Caco-2 (cell line): ENCODE results near the gene PRKX. TPM values are rescaled to one million over a fixed set of nuclear protein-coding genes. Genes with fewer than 3 reads are reported as not detected.

Experiments
- BruUV-seq: library from RNA; stranded (reverse); fragments of 400-500 nt; replicated peaks from 2 replicates; lab custom pipeline; 2021; lab: Mats Ljungman, UMichigan
- CTCF ChIA-PET: fragments of 300-600 bp; sonication (Branson Sonifier 250); formaldehyde crosslinking; loops from one replicate; lab custom pipeline; 2022; ENCODE audit warnings: antibody characterized with exemption; lab: Charles Lee
- POLR2A ChIA-PET: fragments of 300-600 bp; sonication (Branson Sonifier 250); formaldehyde crosslinking; loops from one replicate; lab custom pipeline; 2022; ENCODE audit warnings: antibody characterized with exemption; lab: Charles Lee
- DNase-seq, 2 experiments: peaks; one replicate each; pipeline versions ENCODE4 v3.0.0 to v3.0.0-alpha.2; 2020 to 2022
- H3K27me3 ChIP-seq: replicated peaks from 2 replicates; pipeline ENCODE4 v1.6.0; 2011; ENCODE audit warnings: low read length; ENCODE audit not compliant: control insufficient read depth, insufficient read depth
- H3K36me3 ChIP-seq: 2 replicates; pipeline ENCODE4 v1.5.1; 2011; ENCODE audit warnings: low read length; ENCODE audit not compliant: control insufficient read depth, insufficient read depth
- H3K4me1 ChIP-seq: fragments of 250-450 bp; sonication (Bioruptor Pico); 2 replicates; pipeline ENCODE4 v1.5.1; 2020; ENCODE audit warnings: mild to moderate bottlenecking
- H3K4me3 ChIP-seq: 2 replicates; pipeline ENCODE4 v1.5.1; 2011; ENCODE audit warnings: low read depth, mild to moderate bottlenecking, control low read depth, low read length
- H3K9me3 ChIP-seq: fragments of 250-450 bp; sonication (Bioruptor Pico); 2 replicates; pipeline ENCODE4 v1.5.1; 2020; ENCODE audit warnings: mild to moderate bottlenecking, moderate library complexity
- H3K27ac Mint-ChIP-seq: one replicate; pipeline ENCODE4 v1.8.0; 2022; ENCODE audit warnings: mixed read lengths; ENCODE audit not compliant: unreplicated experiment
- H3K27me3 Mint-ChIP-seq: one replicate; pipeline ENCODE4 v1.8.0; 2022; ENCODE audit warnings: mixed read lengths; ENCODE audit not compliant: insufficient read depth, unreplicated experiment
- H3K36me3 Mint-ChIP-seq: one replicate; pipeline ENCODE4 v1.8.0; 2022; ENCODE audit warnings: mild to moderate bottlenecking, mixed read lengths; ENCODE audit not compliant: insufficient read depth, unreplicated experiment
- H3K4me1 Mint-ChIP-seq: one replicate; pipeline ENCODE4 v1.8.0; 2022; ENCODE audit warnings: low read depth, mixed read lengths; ENCODE audit not compliant: unreplicated experiment
- H3K4me3 Mint-ChIP-seq: one replicate; pipeline ENCODE4 v1.8.0; 2022; ENCODE audit warnings: mild to moderate bottlenecking, moderate library complexity, mixed read lengths; ENCODE audit not compliant: unreplicated experiment
- H3K9me3 Mint-ChIP-seq: one replicate; pipeline ENCODE4 v1.8.0; 2022; ENCODE audit warnings: mixed read lengths; ENCODE audit not compliant: unreplicated experiment
- intact Hi-C: fragments of 100-400 bp; cut with micrococcal nuclease; formaldehyde crosslinking; loops from one replicate; pipeline ENCODE4 v1.10.0; 2022; ENCODE audit not compliant: unreplicated experiment
- total RNA-seq: library from RNA; stranded (reverse); gene quantifications from 2 replicates; pipeline ENCODE4 v1.2.3, GENCODE V29; 2022
- TF ChIP-seq, protein P1 (sequence below), 2 experiments: fragments of 200-600 bp in 1 of 2; IDR thresholded peaks; 1 replicate in 1 of 2; 2 replicates in 1 of 2; pipeline versions ENCODE4 v1.5.1 to v1.8.0; 2011 to 2022; ENCODE audit warnings: antibody characterized with exemption in 1 of 2, control low read depth in 1 of 2, inconsistent platforms in 1 of 2, low read depth in 1 of 2, low read length in 1 of 2, mild to moderate bottlenecking in 1 of 2, moderate library complexity in 1 of 2; ENCODE audit not compliant: insufficient read depth in 1 of 2, severe bottlenecking in 1 of 2, unreplicated experiment in 1 of 2

PRKX gene
- total RNA-seq, 1 experiment from 2014 or later, result 20.3 TPM

DNA sequence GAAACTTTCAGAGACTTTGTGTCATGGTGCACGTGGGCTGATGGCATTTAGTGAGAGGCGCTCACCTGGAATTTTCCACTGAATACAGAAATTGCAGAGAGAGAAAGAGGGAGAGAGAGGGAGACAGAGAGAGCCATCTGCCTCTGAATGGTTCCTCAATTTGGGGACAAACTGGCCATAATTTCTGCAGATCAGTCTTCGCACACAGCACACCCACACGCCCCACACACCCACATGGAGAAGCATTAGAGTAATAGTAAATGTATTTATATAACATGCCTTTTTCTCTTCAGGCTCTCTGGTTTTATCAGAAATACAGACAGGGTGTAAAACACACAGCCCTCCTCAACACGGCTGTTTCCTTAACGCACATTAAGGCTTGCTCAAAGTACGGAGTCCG lies 38.6 kb downstream of the PRKX start:
- TF ChIP-seq, protein P1, sequence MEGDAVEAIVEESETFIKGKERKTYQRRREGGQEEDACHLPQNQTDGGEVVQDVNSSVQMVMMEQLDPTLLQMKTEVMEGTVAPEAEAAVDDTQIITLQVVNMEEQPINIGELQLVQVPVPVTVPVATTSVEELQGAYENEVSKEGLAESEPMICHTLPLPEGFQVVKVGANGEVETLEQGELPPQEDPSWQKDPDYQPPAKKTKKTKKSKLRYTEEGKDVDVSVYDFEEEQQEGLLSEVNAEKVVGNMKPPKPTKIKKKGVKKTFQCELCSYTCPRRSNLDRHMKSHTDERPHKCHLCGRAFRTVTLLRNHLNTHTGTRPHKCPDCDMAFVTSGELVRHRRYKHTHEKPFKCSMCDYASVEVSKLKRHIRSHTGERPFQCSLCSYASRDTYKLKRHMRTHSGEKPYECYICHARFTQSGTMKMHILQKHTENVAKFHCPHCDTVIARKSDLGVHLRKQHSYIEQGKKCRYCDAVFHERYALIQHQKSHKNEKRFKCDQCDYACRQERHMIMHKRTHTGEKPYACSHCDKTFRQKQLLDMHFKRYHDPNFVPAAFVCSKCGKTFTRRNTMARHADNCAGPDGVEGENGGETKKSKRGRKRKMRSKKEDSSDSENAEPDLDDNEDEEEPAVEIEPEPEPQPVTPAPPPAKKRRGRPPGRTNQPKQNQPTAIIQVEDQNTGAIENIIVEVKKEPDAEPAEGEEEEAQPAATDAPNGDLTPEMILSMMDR (IDR thresholded peaks at IDR 0.05; ENCODE audit: insufficient read depth in 1 of 2, low read depth in 1 of 2, low read length in 1 of 2, severe bottlenecking in 1 of 2, unreplicated experiment in 1 of 2), result no peak
- POLR2A ChIA-PET, result no interaction called here

DNA sequence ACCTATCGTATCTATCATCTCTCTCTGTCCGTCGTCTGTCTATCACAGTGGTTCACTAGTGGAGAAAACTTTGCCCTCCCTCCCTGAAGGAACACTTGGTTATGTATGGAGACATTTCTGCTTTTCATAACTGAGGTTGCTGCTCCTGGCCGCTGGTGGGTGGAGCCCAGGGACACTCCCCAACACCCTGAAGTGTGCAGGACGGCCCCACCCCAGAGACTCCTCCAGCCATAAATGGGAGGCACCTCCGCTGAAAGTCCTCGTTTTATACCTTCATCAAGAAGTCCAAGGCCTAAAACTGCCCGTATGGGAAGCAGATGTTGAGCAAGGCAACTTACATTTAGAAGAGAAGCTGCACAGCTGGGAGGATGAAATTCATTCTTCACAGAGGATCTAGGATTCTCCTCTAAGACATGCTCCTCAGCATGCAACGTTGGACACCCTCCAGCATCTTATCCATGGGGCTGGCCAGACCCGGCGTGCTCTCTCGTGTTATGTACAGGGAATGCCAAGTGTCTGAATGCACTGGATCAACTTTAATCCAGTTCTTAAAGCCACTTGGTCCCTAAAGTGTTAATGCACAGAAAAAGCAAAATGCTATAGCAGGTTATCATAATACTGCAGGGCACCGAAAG lies 43.5 kb downstream of the PRKX start:
- H3K4me1 ChIP-seq, result no peaks in the 10 kb centered on the region
- TF ChIP-seq, protein P1 (IDR thresholded peaks at IDR 0.05; ENCODE audit: insufficient read depth in 1 of 2, low read depth in 1 of 2, low read length in 1 of 2, severe bottlenecking in 1 of 2, unreplicated experiment in 1 of 2), result no peak
- intact Hi-C loops, result no loop called here
- no TSS peak for BruUV-seq
- no peak overlapping the region for H3K4me3 ChIP-seq
- H3K4me3 Mint-ChIP-seq, result no peak overlapping the region
- CTCF ChIA-PET, result no interaction called here
- no peaks in the 10 kb centered on the region for H3K9me3 ChIP-seq
- no peaks in the 10 kb centered on the region for H3K36me3 ChIP-seq
- POLR2A ChIA-PET, result no interaction called here
- no peaks in the 10 kb centered on the region for H3K27me3 ChIP-seq
- H3K9me3 Mint-ChIP-seq, result no peaks in the 10 kb centered on the region
- no peaks in the 10 kb centered on the region for H3K4me1 Mint-ChIP-seq
- peaks cover 12% of the 10 kb centered on the region for H3K36me3 Mint-ChIP-seq
- H3K27me3 Mint-ChIP-seq, result no peaks in the 10 kb centered on the region
- no peak for DNase-seq
- no peak overlapping the region for H3K27ac Mint-ChIP-seq

More for the DNA sequence above, 38.6 kb downstream of the PRKX start:
- no peaks in the 10 kb centered on the region for H3K36me3 ChIP-seq
- BruUV-seq, result no TSS peak
- H3K4me3 ChIP-seq, result no peak overlapping the region
- no peaks in the 10 kb centered on the region for H3K4me1 ChIP-seq
- Mint-ChIP-seq H3K9me3 (no peaks in the 10 kb centered on the region), H3K4me3 (no peak overlapping the region), H3K27ac (no peak overlapping the region), H3K4me1 (peaks cover 5% of the 10 kb centered on the region), H3K27me3 (no peaks in the 10 kb centered on the region), H3K36me3 (peaks cover 3% of the 10 kb centered on the region)
- H3K9me3 ChIP-seq, result no peaks in the 10 kb centered on the region
- intact Hi-C loops, result no loop called here
- no peaks in the 10 kb centered on the region for H3K27me3 ChIP-seq
- CTCF ChIA-PET, result no interaction called here
- DNase-seq, result no peak

DNA sequence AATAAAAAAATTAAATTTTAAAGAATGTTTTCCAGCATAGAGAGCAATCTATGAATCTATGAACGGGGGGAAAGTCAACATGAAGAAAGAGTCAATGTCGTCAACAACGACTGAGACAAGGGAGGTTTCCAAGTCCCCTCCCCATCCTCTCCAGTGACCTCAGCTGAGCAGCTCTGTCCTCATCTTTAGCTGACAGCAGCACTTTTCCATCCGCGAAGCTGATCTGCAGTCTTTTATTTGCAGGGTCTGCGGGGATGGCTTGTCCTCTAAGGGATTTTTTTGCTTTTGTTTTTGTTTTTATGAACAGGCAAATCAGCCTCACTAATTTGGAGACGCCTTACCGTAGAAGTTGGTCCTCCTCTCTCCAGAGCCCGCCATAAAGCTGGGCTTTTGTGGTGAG lies 46.5 kb downstream of the PRKX start:
- Mint-ChIP-seq H3K4me3 (no peak overlapping the region), H3K27ac (no peak overlapping the region), H3K36me3 (peaks cover 12% of the 10 kb centered on the region), H3K4me1 (peaks cover 3% of the 10 kb centered on the region), H3K27me3 (no peaks in the 10 kb centered on the region), H3K9me3 (no peaks in the 10 kb centered on the region)
- ChIA-PET POLR2A (no interaction called here), CTCF (no interaction called here)
- H3K27me3 ChIP-seq, result no peaks in the 10 kb centered on the region
- no peak for DNase-seq
- H3K9me3 ChIP-seq, result no peaks in the 10 kb centered on the region
- no peak overlapping the region for H3K4me3 ChIP-seq
- no peaks in the 10 kb centered on the region for H3K36me3 ChIP-seq
- no TSS peak for BruUV-seq
- intact Hi-C loops, result no loop called here
- H3K4me1 ChIP-seq, result peaks cover 3% of the 10 kb centered on the region; the same call in 1 of the 2 replicates
- TF ChIP-seq, protein P1 (IDR thresholded peaks at IDR 0.05; ENCODE audit: insufficient read depth in 1 of 2, low read depth in 1 of 2, low read length in 1 of 2, severe bottlenecking in 1 of 2, unreplicated experiment in 1 of 2), result no peak
